H9 (cell line): Measurements from ENCODE around the gene STAMBP. TPM values are rescaled to one million over a fixed set of nuclear protein-coding genes. Genes with fewer than 3 reads are reported as not detected.

Experiments
- DNase-seq: peaks from one replicate; pipeline ENCODE4 v3.0.0-alpha.2; 2017
- H2AFZ ChIP-seq: one replicate; pipeline ENCODE4 v1.6.1; 2013; ENCODE audit warnings: mild to moderate bottlenecking, low read length, control low read depth, moderate library complexity
- H2AK5ac ChIP-seq: 2 replicates; pipeline ENCODE4 v1.6.1; 2013; ENCODE audit warnings: low read length, control low read depth, mixed read lengths; ENCODE audit not compliant: insufficient read length
- H2BK120ac ChIP-seq: one replicate; pipeline ENCODE4 v1.6.1; 2013; ENCODE audit warnings: low read depth, mild to moderate bottlenecking, low read length, control low read depth, inconsistent platforms; ENCODE audit not compliant: poor library complexity, severe bottlenecking
- H2BK12ac ChIP-seq: 2 replicates; pipeline ENCODE4 v1.6.1; 2013; ENCODE audit warnings: low read length, control low read depth, mixed read lengths, low read depth; ENCODE audit not compliant: insufficient read length
- H2BK15ac ChIP-seq: 2 replicates; pipeline ENCODE4 v1.6.1; 2013; ENCODE audit warnings: low read depth, low read length, control low read depth
- H2BK20ac ChIP-seq: one replicate; pipeline ENCODE4 v1.6.1; 2013; ENCODE audit warnings: low read depth, mild to moderate bottlenecking, low read length, control low read depth, inconsistent platforms; ENCODE audit not compliant: poor library complexity, severe bottlenecking
- H2BK5ac ChIP-seq: 2 replicates; pipeline ENCODE4 v1.6.1; 2013; ENCODE audit warnings: low read length, control low read depth, mixed read lengths; ENCODE audit not compliant: insufficient read length
- H3K14ac ChIP-seq: 2 replicates; pipeline ENCODE4 v1.6.1; 2013; ENCODE audit warnings: low read length, control low read depth; ENCODE audit not compliant: insufficient read depth
- H3K18ac ChIP-seq: 2 replicates; pipeline ENCODE4 v1.6.1; 2013; ENCODE audit warnings: low read depth, mild to moderate bottlenecking, mixed read lengths, low read length, control low read depth; ENCODE audit not compliant: insufficient read length
- H3K23ac ChIP-seq: 2 replicates; pipeline ENCODE4 v1.6.1; 2013; ENCODE audit warnings: low read length, control low read depth, mixed read lengths, low read depth; ENCODE audit not compliant: insufficient read length
- H3K23me2 ChIP-seq: 2 replicates; pipeline ENCODE4 v1.6.1; 2013; ENCODE audit warnings: low read depth, mild to moderate bottlenecking, mixed read lengths, low read length, control low read depth; ENCODE audit not compliant: insufficient read length, poor library complexity, severe bottlenecking
- H3K27ac ChIP-seq: 2 replicates; pipeline ENCODE4 v1.5.1; 2013; ENCODE audit warnings: low read length, control low read depth, mixed read lengths, low read depth; ENCODE audit not compliant: insufficient read length
- H3K27me3 ChIP-seq: 2 replicates; pipeline ENCODE4 v1.6.1; 2013; ENCODE audit warnings: low read length, control low read depth, inconsistent platforms; ENCODE audit not compliant: insufficient read depth
- H3K4ac ChIP-seq: 2 replicates; pipeline ENCODE4 v1.6.1; 2013; ENCODE audit warnings: low read depth, mild to moderate bottlenecking, control low read depth, inconsistent platforms, low read length, moderate library complexity
- H3K4me1 ChIP-seq: 2 replicates; pipeline ENCODE4 v1.6.1; 2013; ENCODE audit warnings: low read length, control low read depth, inconsistent platforms; ENCODE audit not compliant: insufficient read depth
- H3K4me2 ChIP-seq: 2 replicates; pipeline ENCODE4 v1.6.1; 2013; ENCODE audit warnings: low read length, control low read depth, mixed read lengths; ENCODE audit not compliant: insufficient read length, insufficient read depth
- H3K56ac ChIP-seq: 2 replicates; pipeline ENCODE4 v1.6.1; 2013; ENCODE audit warnings: low read depth, mild to moderate bottlenecking, mixed read lengths, low read length, control low read depth; ENCODE audit not compliant: insufficient read length
- H3K79me1 ChIP-seq: 2 replicates; pipeline ENCODE4 v1.6.1; 2013; ENCODE audit warnings: low read depth, mild to moderate bottlenecking, moderate library complexity, low read length, control low read depth, inconsistent platforms; ENCODE audit not compliant: insufficient read depth, poor library complexity, severe bottlenecking
- H3K79me2 ChIP-seq: 2 replicates; pipeline ENCODE4 v1.6.1; 2013; ENCODE audit warnings: low read length, control low read depth, inconsistent platforms; ENCODE audit not compliant: insufficient read depth
- H3K9ac ChIP-seq: 2 replicates; pipeline ENCODE4 v1.6.1; 2013; ENCODE audit warnings: low read length, control low read depth, mixed read lengths; ENCODE audit not compliant: insufficient read length; ENCODE audit errors: extremely low read depth
- H3K9me3 ChIP-seq: one replicate; pipeline ENCODE4 v1.6.1; 2013; ENCODE audit warnings: low read depth, low read length, inconsistent platforms; ENCODE audit not compliant: control insufficient read depth
- H3T11ph ChIP-seq: one replicate; pipeline ENCODE4 v1.6.1; 2013; ENCODE audit warnings: mild to moderate bottlenecking, low read length, control low read depth, inconsistent platforms
- H4K20me1 ChIP-seq: one replicate; pipeline ENCODE4 v1.6.1; 2013; ENCODE audit not compliant: control insufficient read depth, insufficient read length, insufficient read depth
- H4K5ac ChIP-seq: 2 replicates; pipeline ENCODE4 v1.6.1; 2013; ENCODE audit warnings: low read depth, mild to moderate bottlenecking, mixed read lengths, low read length, control low read depth; ENCODE audit not compliant: insufficient read length
- H4K8ac ChIP-seq: replicated peaks from 2 replicates; pipeline ENCODE4 v1.6.1; 2013; ENCODE audit warnings: low read length, control low read depth, mixed read lengths, low read depth; ENCODE audit not compliant: insufficient read length
- H4K91ac ChIP-seq: 2 replicates; pipeline ENCODE4 v1.6.1; 2013; ENCODE audit warnings: low read depth, mild to moderate bottlenecking, moderate library complexity, mixed read lengths, low read length, control low read depth; ENCODE audit not compliant: insufficient read length
- H3K27ac Mint-ChIP-seq, 3 experiments: 2 replicates in 2 of 3; 3 replicates in 1 of 3; pipeline ENCODE4 v1.8.0; 2020 to 2021; ENCODE audit warnings: mixed read lengths in 3 of 3, mild to moderate bottlenecking in 1 of 3, moderate library complexity in 1 of 3
- H3K27me3 Mint-ChIP-seq: 2 replicates; pipeline ENCODE4 v1.8.0; 2021; ENCODE audit warnings: low read depth, mild to moderate bottlenecking, moderate library complexity, mixed read lengths
- H3K36me3 Mint-ChIP-seq, 3 experiments: 2 replicates in 2 of 3; 3 replicates in 1 of 3; pipeline ENCODE4 v1.8.0; 2020 to 2021; ENCODE audit warnings: low read depth in 3 of 3, mixed read lengths in 3 of 3; ENCODE audit not compliant: insufficient read depth in 1 of 3
- H3K4me1 Mint-ChIP-seq, 2 experiments: 2 replicates each; pipeline ENCODE4 v1.8.0; 2020; ENCODE audit warnings: mixed read lengths in 2 of 2
- H3K4me3 Mint-ChIP-seq, 2 experiments: 2 replicates in 1 of 2; 3 replicates in 1 of 2; pipeline ENCODE4 v1.8.0; 2020 to 2021; ENCODE audit warnings: mild to moderate bottlenecking in 2 of 2, mixed read lengths in 2 of 2, moderate library complexity in 1 of 2
- H3K9me3 Mint-ChIP-seq, 2 experiments: 2 replicates in 1 of 2; 3 replicates in 1 of 2; pipeline ENCODE4 v1.8.0; 2020; ENCODE audit warnings: mild to moderate bottlenecking in 2 of 2, mixed read lengths in 2 of 2, moderate library complexity in 1 of 2
- WGBS: extraction: QIAGEN DNeasy Blood & Tissue Kit; methylation state at CpG from one replicate; pipeline ENCODE4 v1.1.7; 2013; ENCODE audit warnings: missing lambda C conversion rate, low lambda C conversion rate, mixed read lengths; ENCODE audit not compliant: insufficient read length; ENCODE audit errors: extremely low coverage; 5-methylcytosine and 5-hydroxymethylcytosine counted together
- total RNA-seq: library from RNA; stranded (reverse); gene quantifications from 2 replicates; pipeline ENCODE4 v1.2.1, GENCODE V29; 2021
- TF ChIP-seq, protein P1 (sequence below): fragments of 200-600 bp; sonication (generic); conservative IDR thresholded peaks from 3 replicates; pipeline ENCODE4 v1.8.0; 2021; ENCODE audit warnings: antibody characterized with exemption, mild to moderate bottlenecking

The STAMBP gene
- total RNA-seq, 1 experiment from 2014 or later, result 45.5 TPM

- H4K5ac ChIP-seq, result no peak overlapping the region
- no peak overlapping the region for H2AFZ ChIP-seq
- no peak overlapping the region for H3K4me2 ChIP-seq
- H4K8ac ChIP-seq, result no peak overlapping the region
- no peaks in the 10 kb centered on the region for H3K79me2 ChIP-seq
- H3T11ph ChIP-seq, result no peak overlapping the region
- H3K9me3 Mint-ChIP-seq, result no peaks in the 10 kb centered on the region
- H3K4me1 ChIP-seq, result no peaks in the 10 kb centered on the region
- H3K14ac ChIP-seq, result no peak overlapping the region
- TF ChIP-seq, protein P1, sequence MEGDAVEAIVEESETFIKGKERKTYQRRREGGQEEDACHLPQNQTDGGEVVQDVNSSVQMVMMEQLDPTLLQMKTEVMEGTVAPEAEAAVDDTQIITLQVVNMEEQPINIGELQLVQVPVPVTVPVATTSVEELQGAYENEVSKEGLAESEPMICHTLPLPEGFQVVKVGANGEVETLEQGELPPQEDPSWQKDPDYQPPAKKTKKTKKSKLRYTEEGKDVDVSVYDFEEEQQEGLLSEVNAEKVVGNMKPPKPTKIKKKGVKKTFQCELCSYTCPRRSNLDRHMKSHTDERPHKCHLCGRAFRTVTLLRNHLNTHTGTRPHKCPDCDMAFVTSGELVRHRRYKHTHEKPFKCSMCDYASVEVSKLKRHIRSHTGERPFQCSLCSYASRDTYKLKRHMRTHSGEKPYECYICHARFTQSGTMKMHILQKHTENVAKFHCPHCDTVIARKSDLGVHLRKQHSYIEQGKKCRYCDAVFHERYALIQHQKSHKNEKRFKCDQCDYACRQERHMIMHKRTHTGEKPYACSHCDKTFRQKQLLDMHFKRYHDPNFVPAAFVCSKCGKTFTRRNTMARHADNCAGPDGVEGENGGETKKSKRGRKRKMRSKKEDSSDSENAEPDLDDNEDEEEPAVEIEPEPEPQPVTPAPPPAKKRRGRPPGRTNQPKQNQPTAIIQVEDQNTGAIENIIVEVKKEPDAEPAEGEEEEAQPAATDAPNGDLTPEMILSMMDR, result no peak
- no peak overlapping the region for H2BK120ac ChIP-seq
- no CpG with 5 or more reads among the region's 5 CpGs for WGBS
- H3K36me3 Mint-ChIP-seq, result peaks cover 9 to 40% (median 28%) of the 10 kb centered on the region in 3 experiments; a peak in 6 of 7 replicates
- H2BK5ac ChIP-seq, result no peak overlapping the region
- H4K91ac ChIP-seq, result no peak overlapping the region
- no peak overlapping the region for H2BK20ac ChIP-seq
- no peaks in the 10 kb centered on the region; the same call in 1 of the 2 replicates for H3K27me3 ChIP-seq
- H2BK15ac ChIP-seq, result no peak overlapping the region
- H4K20me1 ChIP-seq, result no peaks in the 10 kb centered on the region
- H3K4ac ChIP-seq, result no peak overlapping the region
- H3K79me1 ChIP-seq, result no peaks in the 10 kb centered on the region
- no peak overlapping the region for H3K23ac ChIP-seq
- no peaks in the 10 kb centered on the region for H3K4me1 Mint-ChIP-seq
- H3K27ac ChIP-seq, result no peak overlapping the region
- H3K27me3 Mint-ChIP-seq, result no peaks in the 10 kb centered on the region
- DNase-seq, result no peak
- no peaks in the 10 kb centered on the region for H3K9me3 ChIP-seq
- no peak overlapping the region for H3K4me3 Mint-ChIP-seq
- H3K56ac ChIP-seq, result no peak overlapping the region
- H2BK12ac ChIP-seq, result no peak overlapping the region
- no peak overlapping the region for H3K27ac Mint-ChIP-seq
- no peak overlapping the region for H3K9ac ChIP-seq
- no peak overlapping the region for H3K18ac ChIP-seq
- no peaks in the 10 kb centered on the region for H3K23me2 ChIP-seq
- H2AK5ac ChIP-seq, result no peak overlapping the region
Observed at GRCh38 chr2:73841912-73842738, 13.4 kb downstream of the STAMBP start.
